Measurements from ENCODE around the gene ITSN1. TPM values are rescaled to one million over a fixed set of nuclear protein-coding genes. Genes with fewer than 3 reads are reported as not detected.

The ITSN1 gene
- polyA plus RNA-seq, 1 donor from 2014 or later: 35.1 TPM

DNA sequence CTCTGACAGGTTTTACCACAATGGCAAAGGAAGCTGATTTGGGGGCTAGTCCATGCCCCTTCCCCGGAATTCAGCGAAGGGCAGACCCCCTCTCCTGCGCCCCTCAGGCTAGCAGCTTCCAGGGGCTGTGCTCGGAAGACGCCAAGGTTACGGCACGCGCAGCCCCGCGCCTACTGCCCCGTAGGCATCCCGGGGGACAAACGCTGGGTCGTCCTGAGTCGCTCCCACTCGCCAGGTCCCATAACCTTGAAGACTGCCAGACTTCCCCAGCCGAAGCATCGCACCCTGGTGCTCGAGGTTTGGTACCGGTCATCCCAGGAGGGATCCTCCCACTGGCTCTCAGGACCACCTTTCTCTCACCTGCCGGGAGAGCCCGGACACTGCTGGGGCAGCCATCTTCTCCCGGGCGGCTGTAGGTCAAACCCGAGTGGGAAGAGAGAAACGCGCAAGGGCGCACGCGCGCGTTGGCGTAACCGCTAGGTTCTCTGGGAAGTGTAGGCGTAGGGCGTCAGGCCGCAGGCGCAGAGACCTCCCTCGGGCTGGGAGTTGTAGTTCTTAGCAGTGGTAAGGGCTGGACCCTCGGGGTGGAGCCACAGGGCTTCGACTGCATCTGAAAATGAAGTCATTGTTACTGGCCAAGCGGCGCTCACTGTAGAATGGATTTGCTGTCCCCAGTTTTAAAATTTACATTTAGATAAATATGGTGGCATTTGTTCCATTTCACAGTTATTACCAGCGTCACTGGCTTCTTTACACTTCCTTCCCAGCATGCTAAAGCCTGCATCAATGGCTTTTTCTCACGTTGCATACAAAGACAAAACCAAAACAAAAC lies 273.3 kb downstream of the ITSN1 start, which contains the start of gene ATP5PO:
TSS of gene ATP5PO (minus strand) at position 437 of the 832 bp plus-strand sequence. CDS start at position 396, 41 bp downstream.
- H2AFZ ChIP-seq (ENCODE audit: low read depth, low read length): peak within 1 kb of the TSS; percentile 99
- no peaks in the 10 kb centered on the region for H3K27me3 ChIP-seq (ENCODE audit: insufficient read depth, low read depth, low read length)
- no peaks in the 10 kb centered on the region for H3K9me3 ChIP-seq (ENCODE audit: low read length)
- no peaks in the 10 kb centered on the region for H3K9me2 ChIP-seq (ENCODE audit: insufficient read depth, low read length)
- peaks cover 17% of the 10 kb centered on the region for H3K36me3 ChIP-seq (ENCODE audit: insufficient read depth, low read length)
- H3K4me3 ChIP-seq (ENCODE audit: low read length): peak within 1 kb of the TSS; percentile 87
- TF ChIP-seq MXI1 (conservative IDR thresholded peaks at IDR 0.05; ENCODE audit: poor library complexity, severe bottlenecking) (peak; percentile 81), SMC3 (conservative IDR thresholded peaks at IDR 0.05; ENCODE audit: poor library complexity) (peak; percentile 44), EP300 (conservative IDR thresholded peaks at IDR 0.05; ENCODE audit: poor library complexity, severe bottlenecking) (peak; percentile 36), TAF1 (IDR thresholded peaks at IDR 0.05; ENCODE audit: low read depth) (peak; percentile 84), POLR2AphosphoS5 (IDR thresholded peaks at IDR 0.05) (peak; percentile 96), RAD21 (conservative IDR thresholded peaks at IDR 0.05) (peak; percentile 43), EZH2 (IDR thresholded peaks at IDR 0.05; ENCODE audit: borderline replicate concordance, insufficient read depth, low read length, poor library complexity, severe bottlenecking) (no peak)
- TF ChIP-seq, protein P1, sequence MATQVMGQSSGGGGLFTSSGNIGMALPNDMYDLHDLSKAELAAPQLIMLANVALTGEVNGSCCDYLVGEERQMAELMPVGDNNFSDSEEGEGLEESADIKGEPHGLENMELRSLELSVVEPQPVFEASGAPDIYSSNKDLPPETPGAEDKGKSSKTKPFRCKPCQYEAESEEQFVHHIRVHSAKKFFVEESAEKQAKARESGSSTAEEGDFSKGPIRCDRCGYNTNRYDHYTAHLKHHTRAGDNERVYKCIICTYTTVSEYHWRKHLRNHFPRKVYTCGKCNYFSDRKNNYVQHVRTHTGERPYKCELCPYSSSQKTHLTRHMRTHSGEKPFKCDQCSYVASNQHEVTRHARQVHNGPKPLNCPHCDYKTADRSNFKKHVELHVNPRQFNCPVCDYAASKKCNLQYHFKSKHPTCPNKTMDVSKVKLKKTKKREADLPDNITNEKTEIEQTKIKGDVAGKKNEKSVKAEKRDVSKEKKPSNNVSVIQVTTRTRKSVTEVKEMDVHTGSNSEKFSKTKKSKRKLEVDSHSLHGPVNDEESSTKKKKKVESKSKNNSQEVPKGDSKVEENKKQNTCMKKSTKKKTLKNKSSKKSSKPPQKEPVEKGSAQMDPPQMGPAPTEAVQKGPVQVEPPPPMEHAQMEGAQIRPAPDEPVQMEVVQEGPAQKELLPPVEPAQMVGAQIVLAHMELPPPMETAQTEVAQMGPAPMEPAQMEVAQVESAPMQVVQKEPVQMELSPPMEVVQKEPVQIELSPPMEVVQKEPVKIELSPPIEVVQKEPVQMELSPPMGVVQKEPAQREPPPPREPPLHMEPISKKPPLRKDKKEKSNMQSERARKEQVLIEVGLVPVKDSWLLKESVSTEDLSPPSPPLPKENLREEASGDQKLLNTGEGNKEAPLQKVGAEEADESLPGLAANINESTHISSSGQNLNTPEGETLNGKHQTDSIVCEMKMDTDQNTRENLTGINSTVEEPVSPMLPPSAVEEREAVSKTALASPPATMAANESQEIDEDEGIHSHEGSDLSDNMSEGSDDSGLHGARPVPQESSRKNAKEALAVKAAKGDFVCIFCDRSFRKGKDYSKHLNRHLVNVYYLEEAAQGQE (IDR thresholded peaks at IDR 0.05; ENCODE audit: borderline replicate concordance): peak; percentile 93
- TF ChIP-seq, protein P2, sequence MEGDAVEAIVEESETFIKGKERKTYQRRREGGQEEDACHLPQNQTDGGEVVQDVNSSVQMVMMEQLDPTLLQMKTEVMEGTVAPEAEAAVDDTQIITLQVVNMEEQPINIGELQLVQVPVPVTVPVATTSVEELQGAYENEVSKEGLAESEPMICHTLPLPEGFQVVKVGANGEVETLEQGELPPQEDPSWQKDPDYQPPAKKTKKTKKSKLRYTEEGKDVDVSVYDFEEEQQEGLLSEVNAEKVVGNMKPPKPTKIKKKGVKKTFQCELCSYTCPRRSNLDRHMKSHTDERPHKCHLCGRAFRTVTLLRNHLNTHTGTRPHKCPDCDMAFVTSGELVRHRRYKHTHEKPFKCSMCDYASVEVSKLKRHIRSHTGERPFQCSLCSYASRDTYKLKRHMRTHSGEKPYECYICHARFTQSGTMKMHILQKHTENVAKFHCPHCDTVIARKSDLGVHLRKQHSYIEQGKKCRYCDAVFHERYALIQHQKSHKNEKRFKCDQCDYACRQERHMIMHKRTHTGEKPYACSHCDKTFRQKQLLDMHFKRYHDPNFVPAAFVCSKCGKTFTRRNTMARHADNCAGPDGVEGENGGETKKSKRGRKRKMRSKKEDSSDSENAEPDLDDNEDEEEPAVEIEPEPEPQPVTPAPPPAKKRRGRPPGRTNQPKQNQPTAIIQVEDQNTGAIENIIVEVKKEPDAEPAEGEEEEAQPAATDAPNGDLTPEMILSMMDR (IDR thresholded peaks at IDR 0.05; ENCODE audit: poor library complexity, severe bottlenecking): no peak
- H3K79me2 ChIP-seq (replicated peaks; ENCODE audit: insufficient read depth, low read length): peaks cover 26% of the 10 kb centered on the region
- H3K27ac ChIP-seq (ENCODE audit: low read length): peak within 1 kb of the TSS; percentile 88
- H3K4me2 ChIP-seq (ENCODE audit: low read length): peak within 1 kb of the TSS; percentile 91
- peak within 1 kb of the TSS; percentile 96 for H3K9ac ChIP-seq (ENCODE audit: low read length)
- H3F3A ChIP-seq (ENCODE audit: insufficient read depth, low read length, poor library complexity, severe bottlenecking): no peaks in the 10 kb centered on the region
- no peaks in the 10 kb centered on the region for H4K20me1 ChIP-seq (ENCODE audit: insufficient read depth)

DNA sequence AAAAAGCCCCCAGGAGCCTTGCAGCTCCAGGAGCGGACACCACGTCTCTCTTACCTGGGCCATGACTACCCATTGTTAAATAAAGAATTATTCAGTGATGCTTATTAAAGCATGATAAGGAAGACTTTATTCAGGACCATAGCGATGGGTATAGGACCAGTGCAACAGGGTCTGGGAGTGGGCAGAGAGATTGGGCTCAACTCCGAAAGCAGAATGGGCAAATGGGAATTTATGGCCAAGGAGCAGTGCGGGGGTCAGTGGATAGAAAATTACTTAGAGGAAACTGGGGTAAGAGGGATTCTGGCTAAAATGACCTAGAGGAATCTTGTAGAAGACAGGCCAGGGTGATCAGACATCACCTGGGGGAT lies 273.9 kb downstream of the ITSN1 start:
- no peaks in the 10 kb centered on the region for H4K20me1 ChIP-seq (ENCODE audit: insufficient read depth)
- H3K9me2 ChIP-seq (ENCODE audit: insufficient read depth, low read length): no peaks in the 10 kb centered on the region
- peak overlapping the region; percentile 96 for H3K9ac ChIP-seq (ENCODE audit: low read length)
- H3K27ac ChIP-seq (ENCODE audit: low read length): peak overlapping the region; percentile 88
- peak overlapping the region; percentile 99 for H2AFZ ChIP-seq (ENCODE audit: low read depth, low read length)
- H3K4me2 ChIP-seq (ENCODE audit: low read length): peak overlapping the region; percentile 60
- H3K27me3 ChIP-seq (ENCODE audit: insufficient read depth, low read depth, low read length): no peaks in the 10 kb centered on the region
- peak overlapping the region; percentile 87 for H3K4me3 ChIP-seq (ENCODE audit: low read length)
- TF ChIP-seq TAF1 (IDR thresholded peaks at IDR 0.05; ENCODE audit: low read depth) (no peak), EZH2 (IDR thresholded peaks at IDR 0.05; ENCODE audit: borderline replicate concordance, insufficient read depth, low read length, poor library complexity, severe bottlenecking) (no peak), SMC3 (conservative IDR thresholded peaks at IDR 0.05; ENCODE audit: poor library complexity) (no peak), RAD21 (conservative IDR thresholded peaks at IDR 0.05) (no peak), MXI1 (conservative IDR thresholded peaks at IDR 0.05; ENCODE audit: poor library complexity, severe bottlenecking) (no peak), EP300 (conservative IDR thresholded peaks at IDR 0.05; ENCODE audit: poor library complexity, severe bottlenecking) (no peak), POLR2AphosphoS5 (IDR thresholded peaks at IDR 0.05) (no peak)
- TF ChIP-seq, protein P2 (IDR thresholded peaks at IDR 0.05; ENCODE audit: poor library complexity, severe bottlenecking): no peak
- TF ChIP-seq, protein P1 (IDR thresholded peaks at IDR 0.05; ENCODE audit: borderline replicate concordance): no peak
- no peaks in the 10 kb centered on the region for H3F3A ChIP-seq (ENCODE audit: insufficient read depth, low read length, poor library complexity, severe bottlenecking)
- peaks cover 26% of the 10 kb centered on the region for H3K79me2 ChIP-seq (replicated peaks; ENCODE audit: insufficient read depth, low read length)
- H3K9me3 ChIP-seq (ENCODE audit: low read length): no peaks in the 10 kb centered on the region
- H3K36me3 ChIP-seq (ENCODE audit: insufficient read depth, low read length): peaks cover 17% of the 10 kb centered on the region
